NB4 (cell line): ENCODE measurements around the gene C1QB.

Source experiments
- DNase-seq: peaks from one replicate; pipeline ENCODE4 v3.0.0; 2010; ENCODE audit warnings: low read depth
- H3K4me3 ChIP-seq: one replicate; pipeline ENCODE4 v1.5.1; 2011; ENCODE audit warnings: mild to moderate bottlenecking, low read depth, low read length, moderate library complexity
- MYC ChIP-seq: IDR thresholded peaks from 2 replicates; pipeline ENCODE4 v1.6.1; 2011; ENCODE audit warnings: low read depth, low read length
- POLR2A ChIP-seq: IDR thresholded peaks from 2 replicates; pipeline ENCODE4 v1.6.1; 2011; ENCODE audit warnings: mild to moderate bottlenecking; ENCODE audit not compliant: insufficient read length; ENCODE audit errors: extremely low read depth
- TF ChIP-seq, protein P1 (sequence below): IDR thresholded peaks from 2 replicates; pipeline ENCODE4 v1.6.1; 2011; ENCODE audit warnings: low read depth, low read length
- TF ChIP-seq, protein P2 (sequence below): IDR thresholded peaks from one replicate; pipeline ENCODE4 v1.5.1; 2012; ENCODE audit warnings: low read depth, low read length

The C1QB gene

DNA sequence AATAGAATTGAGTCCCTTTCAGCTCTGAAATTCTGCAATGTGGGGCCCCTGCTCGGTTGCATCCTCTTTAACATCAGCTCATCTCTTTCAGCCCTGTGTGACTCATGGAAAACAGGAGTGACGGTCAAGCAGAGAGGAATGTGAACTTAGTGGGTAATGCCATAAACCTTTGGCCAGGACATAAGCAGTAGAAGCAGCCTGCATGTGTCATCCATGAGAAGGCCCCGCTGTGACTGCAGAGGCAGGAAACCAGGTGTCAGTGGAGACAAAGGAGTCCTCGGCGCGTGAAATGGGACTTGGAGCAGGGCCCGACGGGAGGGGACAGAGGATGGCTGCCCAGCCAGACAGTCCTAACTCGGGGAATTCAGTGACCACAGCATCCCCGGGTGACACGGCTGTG, 36.5 kb downstream of the C1QB start:
- no peak for DNase-seq
- TF ChIP-seq, protein P1, sequence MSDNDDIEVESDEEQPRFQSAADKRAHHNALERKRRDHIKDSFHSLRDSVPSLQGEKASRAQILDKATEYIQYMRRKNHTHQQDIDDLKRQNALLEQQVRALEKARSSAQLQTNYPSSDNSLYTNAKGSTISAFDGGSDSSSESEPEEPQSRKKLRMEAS: no peak
- TF ChIP-seq POLR2A (no peak), MYC (no peak)
- TF ChIP-seq, protein P2, sequence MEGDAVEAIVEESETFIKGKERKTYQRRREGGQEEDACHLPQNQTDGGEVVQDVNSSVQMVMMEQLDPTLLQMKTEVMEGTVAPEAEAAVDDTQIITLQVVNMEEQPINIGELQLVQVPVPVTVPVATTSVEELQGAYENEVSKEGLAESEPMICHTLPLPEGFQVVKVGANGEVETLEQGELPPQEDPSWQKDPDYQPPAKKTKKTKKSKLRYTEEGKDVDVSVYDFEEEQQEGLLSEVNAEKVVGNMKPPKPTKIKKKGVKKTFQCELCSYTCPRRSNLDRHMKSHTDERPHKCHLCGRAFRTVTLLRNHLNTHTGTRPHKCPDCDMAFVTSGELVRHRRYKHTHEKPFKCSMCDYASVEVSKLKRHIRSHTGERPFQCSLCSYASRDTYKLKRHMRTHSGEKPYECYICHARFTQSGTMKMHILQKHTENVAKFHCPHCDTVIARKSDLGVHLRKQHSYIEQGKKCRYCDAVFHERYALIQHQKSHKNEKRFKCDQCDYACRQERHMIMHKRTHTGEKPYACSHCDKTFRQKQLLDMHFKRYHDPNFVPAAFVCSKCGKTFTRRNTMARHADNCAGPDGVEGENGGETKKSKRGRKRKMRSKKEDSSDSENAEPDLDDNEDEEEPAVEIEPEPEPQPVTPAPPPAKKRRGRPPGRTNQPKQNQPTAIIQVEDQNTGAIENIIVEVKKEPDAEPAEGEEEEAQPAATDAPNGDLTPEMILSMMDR: no peak

DNA sequence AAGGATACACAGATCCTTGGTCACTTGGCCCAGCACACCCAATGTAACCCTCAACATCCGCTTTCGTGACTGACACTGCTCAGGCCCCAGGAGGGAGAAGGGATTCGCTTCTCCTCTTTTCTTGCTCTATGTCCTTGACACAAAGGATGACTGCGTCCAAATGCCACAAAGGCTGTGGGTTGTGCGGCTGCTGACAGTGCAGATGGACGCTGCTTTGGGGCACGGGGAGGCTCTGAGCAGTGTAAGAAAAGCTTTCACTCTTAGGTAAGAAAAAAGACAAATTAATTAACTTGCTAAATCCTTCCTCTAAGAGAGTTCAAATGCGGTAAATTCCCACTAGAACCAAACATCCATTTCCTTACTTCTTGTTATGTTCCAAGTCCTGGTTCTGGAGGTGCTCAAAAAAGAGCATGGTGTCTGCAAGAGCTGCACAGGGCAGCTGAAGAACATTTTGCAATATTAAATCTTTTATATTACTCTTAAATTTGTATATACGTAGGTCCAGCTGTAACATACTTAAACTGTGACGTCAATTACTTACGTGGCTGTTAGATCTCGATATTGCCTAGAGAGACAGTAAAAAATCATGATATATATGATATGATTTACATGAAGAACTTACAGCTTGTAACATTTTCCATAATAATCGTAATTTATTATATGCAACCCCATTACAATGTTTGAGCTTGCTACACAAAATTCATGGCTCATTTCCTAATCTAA, 38.2 kb downstream of the C1QB start:
- DNase-seq: no peak
- no peak overlapping the region for H3K4me3 ChIP-seq
- TF ChIP-seq, protein P1: no peak
- TF ChIP-seq, protein P2: no peak
- no peak for TF ChIP-seq POLR2A
- no peak for TF ChIP-seq MYC

More for the DNA sequence above, 36.5 kb downstream of the C1QB start:
- H3K4me3 ChIP-seq: no peak overlapping the region

DNA sequence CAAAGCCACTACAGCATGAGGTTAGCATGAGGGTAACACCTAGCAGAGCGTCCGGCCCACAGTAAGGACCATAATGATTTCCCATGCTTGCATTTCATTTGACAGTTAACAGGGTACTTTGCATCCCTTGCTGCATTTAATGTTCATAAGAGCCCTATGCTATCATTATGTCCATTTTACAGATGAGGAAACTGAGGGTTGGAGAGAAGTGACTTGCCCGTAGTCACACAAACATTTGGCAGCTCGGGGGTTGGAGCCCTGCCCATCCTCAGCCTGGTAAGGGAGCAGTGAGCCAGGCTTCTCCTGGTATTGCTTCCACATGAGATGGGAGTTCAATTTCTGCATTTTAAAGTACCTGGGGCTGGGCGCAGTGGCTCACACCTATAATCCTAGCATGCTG, 41.1 kb downstream of the C1QB start:
- no peak for TF ChIP-seq POLR2A
- TF ChIP-seq, protein P1: no peak
- TF ChIP-seq, protein P2: no peak
- no peak for TF ChIP-seq MYC
- DNase-seq: no peak
- no peak overlapping the region for H3K4me3 ChIP-seq

DNA sequence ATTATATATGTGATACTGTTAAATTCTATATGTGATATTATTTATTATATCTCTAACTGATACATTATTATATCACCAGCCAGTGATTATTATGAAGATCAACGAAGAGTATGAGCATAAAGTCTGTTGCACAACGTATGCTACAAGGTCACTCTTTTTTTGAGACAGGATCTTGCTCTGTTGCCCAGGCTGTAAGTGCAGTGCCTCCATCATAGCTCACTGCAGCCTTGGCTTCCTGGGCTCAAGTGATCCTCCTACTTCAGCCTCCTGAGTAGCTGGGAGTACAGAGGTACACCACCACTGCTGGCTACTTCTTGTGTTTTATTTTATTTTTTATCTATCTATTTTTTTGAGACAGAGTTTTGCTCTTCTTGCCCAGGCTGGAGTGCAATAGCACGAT, 43.6 kb downstream of the C1QB start:
- no peak for DNase-seq
- no peak overlapping the region for H3K4me3 ChIP-seq
- no peak for TF ChIP-seq MYC
- TF ChIP-seq, protein P2: no peak
- TF ChIP-seq, protein P1: no peak
- no peak for TF ChIP-seq POLR2A

DNA sequence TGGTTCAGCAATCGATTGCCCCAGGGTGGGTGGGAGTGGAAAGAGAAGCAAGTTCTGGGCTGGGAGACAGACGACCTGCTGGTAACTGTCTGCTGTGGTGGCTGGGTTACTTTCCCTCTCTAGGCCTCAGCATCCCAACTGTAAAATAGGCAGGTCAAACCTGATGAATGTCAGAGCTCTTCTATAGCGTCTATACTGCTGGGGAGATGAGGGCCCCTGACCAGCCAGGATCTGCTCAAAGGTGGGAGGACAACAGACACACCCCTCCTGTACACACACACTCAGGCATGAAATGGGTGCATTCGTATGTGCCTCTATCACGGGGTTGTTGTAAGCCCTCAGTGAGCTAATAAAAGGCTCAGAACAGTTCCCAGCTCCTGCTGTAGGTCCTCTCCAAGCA, 44.9 kb downstream of the C1QB start:
- TF ChIP-seq POLR2A (no peak), MYC (no peak)
- TF ChIP-seq, protein P1: no peak
- TF ChIP-seq, protein P2: no peak

More for the DNA sequence above, 44.9 kb downstream of the C1QB start:
- no peak overlapping the region for H3K4me3 ChIP-seq
- no peak for DNase-seq
